Measurements from ENCODE around the gene TRIM29. TPM values are rescaled to one million over a fixed set of nuclear protein-coding genes. Genes with fewer than 3 reads are reported as not detected.

Gene TRIM29
- total RNA-seq, 1 experiment from 2014 or later = not detected

DNA sequence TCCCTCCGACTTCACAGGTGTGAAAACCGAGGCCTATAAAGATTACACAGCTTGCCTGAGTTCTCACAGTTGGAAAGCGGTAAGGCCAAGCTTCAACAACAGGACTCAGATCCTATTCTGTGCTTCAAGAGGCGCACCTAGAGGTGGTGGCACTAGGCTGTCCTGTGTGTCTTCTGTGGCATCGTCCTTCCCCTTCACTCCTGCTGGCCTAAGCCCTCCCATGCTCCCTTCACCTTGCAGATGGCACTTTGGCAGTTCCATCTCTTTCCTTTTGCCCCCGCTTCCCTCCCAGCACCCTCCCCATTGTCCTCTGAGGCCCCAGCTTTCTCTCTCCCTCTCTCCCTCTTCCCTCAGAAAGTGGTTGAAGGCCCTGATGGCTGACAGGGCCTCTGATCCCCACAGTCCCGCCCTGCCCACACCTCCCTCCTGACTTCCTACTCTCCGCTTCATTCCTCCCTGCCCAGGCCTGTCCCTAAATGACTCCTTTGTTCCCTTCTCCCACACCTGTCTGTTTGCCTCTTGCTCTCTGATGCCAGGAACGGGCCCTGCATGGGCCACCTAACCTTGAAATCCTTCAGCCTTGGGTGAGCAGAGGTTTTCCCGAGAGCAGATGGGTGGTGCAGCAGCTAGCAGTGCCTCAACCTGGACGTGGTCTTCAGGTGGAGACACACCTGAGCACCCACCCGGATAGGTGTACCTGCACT lies 5.8 kb downstream of the TRIM29 start:
- Histone ChIP-seq H3K36me3 (no peaks in the 10 kb centered on the region), H3K27me3 (no peaks in the 10 kb centered on the region), H3K9me3 (no peaks in the 10 kb centered on the region), H3K4me3 (no peak overlapping the region)
- no peak for DNase-seq

DNA sequence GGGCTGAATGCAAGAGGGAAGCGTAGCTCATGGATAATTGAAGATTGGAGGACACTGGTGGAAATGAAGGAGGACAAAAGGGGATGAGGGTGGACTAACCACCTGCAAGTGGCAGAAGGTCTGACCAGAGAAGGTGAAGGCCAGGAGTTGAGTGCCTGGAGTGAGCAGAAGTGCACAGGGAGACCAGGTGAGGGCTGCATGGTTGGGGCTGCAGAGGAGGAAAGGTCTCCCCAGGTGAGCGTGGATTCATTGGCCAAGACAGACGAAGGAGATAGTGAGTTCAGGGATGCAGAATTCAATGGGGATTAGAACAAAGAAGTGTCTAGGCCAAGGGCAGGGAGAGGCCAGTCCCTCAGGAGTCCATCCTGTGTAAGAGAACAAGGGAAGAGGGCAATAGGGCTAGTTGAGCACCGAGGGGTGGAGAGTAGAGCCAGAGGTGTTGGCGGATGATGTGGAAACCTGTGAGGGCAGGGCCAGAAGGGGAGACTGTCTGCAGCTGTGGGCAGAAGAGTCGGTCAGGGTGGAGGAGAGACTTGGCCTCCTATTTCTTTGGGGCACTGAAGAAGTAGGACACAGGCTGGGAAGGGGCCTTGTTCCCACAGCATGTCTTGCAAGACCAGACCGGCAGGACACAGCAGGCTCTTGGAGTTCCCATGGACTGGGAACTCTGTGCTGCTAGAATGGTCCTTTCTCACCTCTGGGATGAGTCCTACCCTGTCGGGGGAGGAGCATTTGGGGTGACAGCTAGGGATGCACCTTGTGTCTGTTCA lies 6.7 kb downstream of the TRIM29 start:
- Histone ChIP-seq H3K27me3 (no peaks in the 10 kb centered on the region), H3K36me3 (no peaks in the 10 kb centered on the region), H3K4me3 (no peak overlapping the region), H3K9me3 (no peaks in the 10 kb centered on the region)
- DNase-seq = no peak

DNA sequence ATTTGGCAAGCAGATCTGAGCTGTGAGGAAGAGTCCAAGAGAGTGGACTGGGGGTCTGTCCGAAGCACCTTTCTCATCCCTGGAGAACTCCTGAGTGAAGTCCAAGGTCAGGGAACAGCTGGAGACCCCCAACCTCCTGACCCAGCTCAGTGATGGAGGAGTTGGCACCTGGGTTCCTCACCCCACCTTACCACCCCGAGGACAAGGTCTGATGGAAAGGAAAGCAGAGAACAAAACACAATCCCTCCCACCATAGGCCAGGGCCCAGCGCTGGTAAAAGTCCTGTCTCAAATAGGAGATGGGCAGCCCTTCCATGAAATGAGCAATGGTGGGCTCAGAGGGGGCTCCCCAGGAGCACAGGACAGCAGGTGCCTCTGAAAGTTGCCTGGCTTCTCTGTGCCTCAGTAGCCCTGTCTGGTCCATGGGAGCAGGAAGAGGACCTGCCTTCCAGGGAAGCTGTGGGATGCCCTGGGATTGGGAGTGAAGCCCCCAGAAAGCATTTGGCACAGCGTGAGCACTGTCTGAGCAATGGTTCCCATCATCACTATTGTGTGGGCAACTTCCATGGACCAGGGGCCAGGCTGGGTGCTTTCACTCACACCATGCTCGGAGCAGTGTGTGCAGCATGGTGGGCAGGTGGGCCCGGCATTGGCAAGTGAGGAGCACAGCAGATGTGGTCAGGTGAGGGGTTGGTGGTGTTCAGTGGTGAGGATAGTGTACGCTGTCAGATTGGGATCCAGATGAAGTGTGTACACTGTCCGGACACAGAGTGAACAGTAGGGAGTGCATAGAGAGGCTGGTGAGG lies 7.5 kb downstream of the TRIM29 start:
- Histone ChIP-seq H3K4me3 (no peak overlapping the region), H3K27me3 (no peaks in the 10 kb centered on the region), H3K9me3 (no peaks in the 10 kb centered on the region), H3K36me3 (no peaks in the 10 kb centered on the region)
- no peak for DNase-seq

DNA sequence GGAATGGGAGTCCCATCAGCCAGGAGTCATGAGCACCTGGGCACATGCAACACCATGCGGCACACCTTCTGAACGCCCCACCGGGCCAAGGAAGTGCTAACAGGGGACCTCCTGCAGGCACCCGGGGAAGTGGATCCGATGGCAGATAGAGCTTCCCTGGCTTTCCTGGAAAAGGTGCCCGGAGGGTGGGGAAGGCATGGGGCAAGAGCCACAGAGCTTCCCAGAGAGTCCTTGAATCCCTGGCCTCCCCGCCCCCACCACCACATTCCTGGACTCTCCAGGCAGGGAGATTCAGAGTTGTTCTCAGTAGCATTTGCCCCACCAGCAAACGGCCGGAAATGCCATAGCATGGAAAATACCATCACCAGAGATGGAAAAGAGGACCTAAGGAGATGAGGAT lies 8.3 kb downstream of the TRIM29 start:
- H3K4me3 ChIP-seq = no peak overlapping the region
- no peaks in the 10 kb centered on the region for H3K27me3 ChIP-seq
- DNase-seq = no peak
- no peaks in the 10 kb centered on the region for H3K36me3 ChIP-seq
- H3K9me3 ChIP-seq = no peaks in the 10 kb centered on the region

DNA sequence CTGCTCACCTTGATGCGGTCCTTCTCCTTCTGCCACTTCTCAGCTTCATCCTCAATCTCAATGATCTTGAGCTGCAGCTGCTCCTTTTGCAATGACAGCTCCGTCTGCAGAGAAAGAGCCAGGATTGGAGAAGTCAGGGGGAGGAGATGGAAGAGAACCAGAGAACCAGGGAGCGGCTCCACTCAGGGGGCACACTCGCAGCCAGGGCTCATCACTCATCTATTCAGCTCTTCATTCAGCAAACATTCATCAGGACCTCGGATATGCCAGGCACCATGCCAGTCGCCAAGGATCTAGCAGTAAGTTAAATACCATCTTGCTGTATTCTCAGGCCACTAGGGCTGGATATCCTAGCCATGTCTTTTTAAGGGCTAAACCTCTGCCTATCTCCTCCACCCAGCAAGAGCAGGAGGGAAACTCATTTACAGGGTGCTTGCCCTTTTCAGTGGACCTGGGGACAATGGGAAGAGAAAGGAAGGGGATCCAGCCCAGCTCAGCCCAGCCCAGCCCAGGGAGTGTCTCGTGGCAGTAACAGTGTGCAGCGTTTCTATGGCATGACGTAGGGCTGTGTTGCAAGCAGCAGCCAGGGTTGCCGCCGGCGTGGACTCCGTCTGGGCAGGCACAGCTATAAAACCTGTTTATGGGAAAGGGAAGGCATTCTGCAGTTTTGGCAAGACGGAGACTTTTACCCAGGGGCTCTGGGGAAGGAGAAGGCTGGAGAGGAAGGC lies 9.4 kb downstream of the TRIM29 start:
- H3K4me3 ChIP-seq = no peak overlapping the region
- no peaks in the 10 kb centered on the region for H3K27me3 ChIP-seq
- H3K36me3 ChIP-seq = no peaks in the 10 kb centered on the region
- H3K9me3 ChIP-seq = no peaks in the 10 kb centered on the region
- DNase-seq = peak; percentile 86

DNA sequence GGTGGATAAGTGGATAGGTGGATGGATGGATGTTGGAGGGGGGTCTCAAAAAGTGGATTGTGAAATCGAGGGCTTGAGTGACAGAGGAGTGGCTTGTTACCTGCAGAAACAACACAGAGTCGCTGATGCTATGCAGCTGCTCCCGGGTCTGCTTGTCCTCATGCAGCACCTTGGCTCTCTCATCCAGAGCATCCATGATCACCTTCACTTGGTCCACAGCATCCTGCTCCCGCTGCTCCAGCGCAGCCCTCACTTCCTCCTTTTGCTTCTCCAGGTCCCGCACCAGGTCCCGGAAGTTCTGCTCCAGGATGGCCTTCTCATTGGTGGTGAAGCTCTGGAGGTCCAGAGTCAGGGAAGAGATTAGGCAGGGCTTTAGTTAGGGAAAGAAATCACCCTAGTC lies 10.7 kb downstream of the TRIM29 start:
- H3K4me3 ChIP-seq = no peak overlapping the region
- H3K9me3 ChIP-seq = no peaks in the 10 kb centered on the region
- DNase-seq = no peak
- H3K27me3 ChIP-seq = no peaks in the 10 kb centered on the region
- H3K36me3 ChIP-seq = no peaks in the 10 kb centered on the region

DNA sequence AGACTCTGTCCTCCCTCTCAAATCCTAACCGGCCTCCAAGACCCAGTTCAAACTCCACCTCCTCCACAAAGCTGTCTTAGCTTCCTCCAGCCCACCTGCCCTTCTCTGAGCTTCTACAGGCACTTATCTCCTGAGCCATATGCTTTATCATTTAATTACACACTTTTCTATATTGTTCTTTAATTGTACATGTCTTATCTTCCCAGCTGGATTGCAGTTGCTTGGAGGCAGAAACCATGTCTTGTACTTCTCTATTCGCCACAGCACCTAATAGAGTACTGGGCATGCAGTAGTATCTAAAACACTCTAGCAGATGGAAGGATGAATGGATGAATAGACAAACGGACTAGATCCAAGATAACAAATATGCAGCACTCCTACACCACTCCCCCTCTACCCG lies 11.3 kb downstream of the TRIM29 start:
- Histone ChIP-seq H3K27me3 (no peaks in the 10 kb centered on the region), H3K9me3 (no peaks in the 10 kb centered on the region), H3K36me3 (no peaks in the 10 kb centered on the region), H3K4me3 (no peak overlapping the region)
- DNase-seq = no peak

DNA sequence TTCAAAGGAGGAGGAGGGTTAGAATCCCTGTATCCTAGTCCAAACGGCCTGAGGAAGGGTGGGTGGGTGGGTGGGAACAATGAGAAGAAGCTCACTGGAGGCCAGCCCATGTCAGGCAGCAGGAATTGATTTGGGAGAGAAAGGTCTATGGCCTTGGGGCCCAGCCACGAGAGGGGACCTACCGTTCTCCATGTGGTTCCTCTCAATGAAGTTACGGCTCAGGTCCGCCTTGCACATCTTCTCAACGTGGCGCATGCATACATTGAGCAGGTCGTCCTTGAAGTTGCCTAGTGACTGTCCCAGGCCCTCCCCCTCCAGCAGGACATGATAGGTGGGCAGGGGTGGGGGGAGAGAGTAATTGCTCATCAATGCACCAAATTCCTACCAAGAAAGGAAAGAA lies 12.4 kb downstream of the TRIM29 start:
- Histone ChIP-seq H3K36me3 (no peaks in the 10 kb centered on the region), H3K27me3 (no peaks in the 10 kb centered on the region), H3K4me3 (no peak overlapping the region), H3K9me3 (no peaks in the 10 kb centered on the region)
- DNase-seq = no peak

DNA sequence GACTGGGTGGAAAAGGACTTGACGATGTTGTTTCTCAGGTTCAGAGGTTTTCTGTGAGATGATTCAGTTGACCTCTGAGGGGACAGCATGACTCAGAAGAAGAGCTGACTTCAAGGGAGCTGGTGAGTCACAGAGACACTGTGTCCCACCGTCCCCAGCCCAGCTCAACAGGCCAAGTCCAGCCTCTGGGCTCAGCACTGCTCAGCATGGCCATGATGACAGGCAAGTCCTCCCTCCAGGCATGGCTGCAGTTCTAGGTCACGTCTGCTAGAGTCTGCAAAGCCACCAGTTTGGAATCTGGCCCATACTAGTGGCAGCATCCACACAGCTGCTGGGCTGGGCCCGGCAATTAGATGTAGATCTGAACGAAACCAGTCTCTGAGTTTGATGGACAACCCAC lies 12.9 kb downstream of the TRIM29 start:
- H3K27me3 ChIP-seq = no peaks in the 10 kb centered on the region
- H3K4me3 ChIP-seq = no peak overlapping the region
- DNase-seq = peak; percentile 11
- H3K9me3 ChIP-seq = no peaks in the 10 kb centered on the region
- no peaks in the 10 kb centered on the region for H3K36me3 ChIP-seq

DNA sequence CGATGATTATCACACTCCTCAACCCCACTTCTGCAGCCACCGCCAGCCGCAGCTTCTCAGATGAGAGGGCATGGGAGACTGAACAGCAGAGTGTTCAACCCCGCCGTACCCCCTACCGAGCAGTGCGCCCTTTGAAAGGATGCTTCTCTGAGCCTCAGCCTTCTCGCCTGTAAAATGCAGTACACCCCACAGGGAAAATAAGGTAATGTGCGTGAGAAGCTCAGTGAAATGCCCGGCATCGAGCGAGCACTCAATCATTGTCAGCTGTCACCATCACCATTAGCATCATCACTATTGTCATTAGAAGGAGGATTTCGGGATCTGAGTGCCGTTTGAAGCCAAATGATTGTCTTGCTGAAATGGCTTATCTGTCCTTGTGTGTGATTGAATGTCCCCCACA lies 13.6 kb downstream of the TRIM29 start:
- no peaks in the 10 kb centered on the region for H3K27me3 ChIP-seq
- no peak overlapping the region for H3K4me3 ChIP-seq
- no peaks in the 10 kb centered on the region for H3K36me3 ChIP-seq
- H3K9me3 ChIP-seq = no peaks in the 10 kb centered on the region
- DNase-seq = no peak

DNA sequence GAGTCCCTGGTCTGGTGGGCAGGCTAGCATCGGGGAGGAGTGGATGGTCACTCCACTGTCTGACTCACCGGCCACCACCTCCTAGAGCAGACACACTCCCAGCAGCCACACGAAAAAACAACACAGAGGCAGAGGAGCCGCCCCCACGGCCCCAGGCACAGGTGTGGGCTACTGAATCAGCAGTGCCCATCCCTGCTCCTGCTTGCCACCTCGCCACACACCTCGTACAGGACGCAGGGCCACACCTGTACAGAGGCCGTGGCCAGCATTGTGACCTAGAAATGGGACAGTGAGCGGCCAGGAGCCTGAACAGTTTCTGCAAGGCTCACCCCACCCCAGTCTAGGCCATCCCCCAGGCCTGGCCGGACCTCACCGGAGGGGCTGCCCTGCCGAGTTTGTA lies 14.0 kb downstream of the TRIM29 start:
- no peaks in the 10 kb centered on the region for H3K9me3 ChIP-seq
- H3K36me3 ChIP-seq = no peaks in the 10 kb centered on the region
- DNase-seq = no peak
- H3K4me3 ChIP-seq = no peak overlapping the region
- H3K27me3 ChIP-seq = no peaks in the 10 kb centered on the region

DNA sequence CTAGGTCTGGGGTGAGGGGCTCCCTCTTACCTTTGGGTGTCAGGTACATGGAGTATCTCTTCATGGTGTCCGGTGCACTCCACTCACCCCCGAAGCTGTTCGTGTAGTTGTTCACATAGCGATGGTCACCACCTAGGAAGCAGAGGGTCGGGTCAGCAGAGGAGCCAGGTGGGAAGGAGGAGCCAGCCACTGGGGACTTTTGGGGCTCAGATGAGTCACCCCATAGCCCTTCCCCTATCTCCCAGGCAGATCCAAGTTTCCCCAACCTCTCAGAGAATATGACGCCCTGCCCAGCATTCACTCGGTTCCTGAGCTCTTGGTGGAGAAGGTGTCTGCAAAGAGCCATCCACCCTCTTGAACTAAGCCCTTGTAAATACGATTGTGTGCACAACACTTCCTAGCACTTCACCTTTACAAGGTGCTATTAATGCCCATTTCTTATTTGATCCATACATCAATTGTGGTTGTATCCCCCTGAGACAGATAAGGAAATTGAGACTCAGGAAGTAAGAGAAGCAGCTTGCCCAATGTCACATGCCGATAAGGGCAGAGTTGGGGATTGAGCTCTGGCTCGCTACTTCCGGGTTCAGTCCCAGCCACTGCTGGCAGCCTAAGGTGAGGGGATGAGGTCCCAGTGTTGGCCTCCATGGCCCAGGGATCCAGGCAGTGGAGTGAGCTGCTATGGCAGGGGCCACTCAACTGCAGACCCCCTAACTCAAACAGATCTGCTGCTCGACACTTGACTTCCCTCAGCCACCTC lies 14.8 kb downstream of the TRIM29 start:
- DNase-seq = no peak
- no peaks in the 10 kb centered on the region for H3K9me3 ChIP-seq
- no peaks in the 10 kb centered on the region for H3K27me3 ChIP-seq
- no peaks in the 10 kb centered on the region for H3K36me3 ChIP-seq
- no peak overlapping the region for H3K4me3 ChIP-seq

DNA sequence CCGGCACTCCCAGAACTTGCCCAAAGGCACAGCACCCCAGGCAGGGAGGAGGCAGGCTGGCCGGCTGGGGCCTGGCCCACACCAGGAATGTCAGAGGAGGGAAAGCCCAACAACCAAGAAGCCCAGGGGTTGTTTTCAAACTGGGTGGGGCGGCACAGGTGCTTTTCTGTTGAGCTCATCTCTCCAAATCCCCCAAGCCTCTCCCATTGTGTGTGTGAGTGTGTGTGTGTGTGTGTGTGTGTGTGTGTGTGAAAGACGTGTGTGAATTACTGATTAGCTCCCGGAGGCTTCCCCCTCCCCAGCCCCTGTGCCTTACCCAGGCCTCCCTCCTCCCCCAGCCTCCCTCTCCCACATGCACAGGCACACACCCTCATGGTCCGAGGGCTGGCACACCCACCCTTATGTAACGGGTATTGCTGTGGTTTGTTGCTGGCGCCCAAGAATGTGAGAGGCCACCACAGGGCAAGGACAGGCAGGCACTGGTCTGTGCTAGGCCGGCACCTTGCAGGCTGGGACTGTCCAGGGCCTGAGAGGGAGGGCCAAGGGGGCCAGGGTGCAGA lies 15.9 kb downstream of the TRIM29 start:
- DNase-seq = no peak
- Histone ChIP-seq H3K36me3 (no peaks in the 10 kb centered on the region), H3K9me3 (no peaks in the 10 kb centered on the region), H3K4me3 (no peak overlapping the region), H3K27me3 (no peaks in the 10 kb centered on the region)

DNA sequence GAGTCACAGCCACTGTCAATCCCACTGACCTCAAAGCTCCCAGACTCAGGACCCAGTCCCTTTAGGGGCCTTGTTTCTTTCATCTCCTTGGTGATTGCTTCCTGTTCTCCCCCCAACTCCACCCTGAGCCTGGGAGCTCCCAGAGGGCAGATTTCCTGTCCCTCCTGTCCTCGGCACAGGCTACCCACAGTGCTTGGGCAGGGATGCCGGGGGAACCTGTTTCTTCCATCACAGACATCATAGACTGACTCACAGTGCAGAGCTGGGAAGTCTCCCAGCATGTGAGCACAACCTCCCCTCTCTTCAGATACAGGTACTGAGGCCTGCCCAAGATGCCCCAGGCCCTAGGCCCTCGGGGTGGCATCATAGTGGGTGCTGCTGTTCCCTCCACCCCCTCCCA lies 16.6 kb downstream of the TRIM29 start:
- no peak for DNase-seq
- no peak overlapping the region for H3K4me3 ChIP-seq
- H3K36me3 ChIP-seq = no peaks in the 10 kb centered on the region
- H3K27me3 ChIP-seq = no peaks in the 10 kb centered on the region
- no peaks in the 10 kb centered on the region for H3K9me3 ChIP-seq

DNA sequence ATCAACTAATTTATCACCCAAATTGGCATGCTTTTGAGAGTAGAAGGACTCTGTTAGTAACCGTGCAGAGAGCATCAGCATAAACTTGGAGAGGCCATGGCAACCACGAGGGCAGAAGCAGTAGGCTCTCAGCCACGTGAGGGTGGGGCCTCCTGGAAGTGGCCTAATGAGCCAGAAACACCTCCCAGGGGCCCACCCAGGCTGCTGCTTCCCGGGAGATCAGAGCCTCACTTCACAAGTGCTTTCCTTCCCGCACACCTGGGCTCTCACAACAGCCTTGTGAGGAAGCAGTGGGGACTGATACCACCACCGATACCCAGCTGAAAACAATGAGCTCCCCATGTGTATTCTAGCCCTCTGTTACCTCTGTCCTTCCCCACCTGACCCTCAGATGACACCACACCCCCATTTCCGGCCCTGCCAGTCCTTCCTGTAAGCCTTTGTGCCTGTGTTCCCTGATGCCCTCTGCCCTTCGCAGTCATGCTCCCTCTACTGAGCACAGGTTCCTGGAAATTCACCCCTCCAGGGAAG lies 17.0 kb downstream of the TRIM29 start:
- no peak for DNase-seq
- Histone ChIP-seq H3K27me3 (no peaks in the 10 kb centered on the region), H3K4me3 (no peak overlapping the region), H3K36me3 (no peaks in the 10 kb centered on the region), H3K9me3 (no peaks in the 10 kb centered on the region)

DNA sequence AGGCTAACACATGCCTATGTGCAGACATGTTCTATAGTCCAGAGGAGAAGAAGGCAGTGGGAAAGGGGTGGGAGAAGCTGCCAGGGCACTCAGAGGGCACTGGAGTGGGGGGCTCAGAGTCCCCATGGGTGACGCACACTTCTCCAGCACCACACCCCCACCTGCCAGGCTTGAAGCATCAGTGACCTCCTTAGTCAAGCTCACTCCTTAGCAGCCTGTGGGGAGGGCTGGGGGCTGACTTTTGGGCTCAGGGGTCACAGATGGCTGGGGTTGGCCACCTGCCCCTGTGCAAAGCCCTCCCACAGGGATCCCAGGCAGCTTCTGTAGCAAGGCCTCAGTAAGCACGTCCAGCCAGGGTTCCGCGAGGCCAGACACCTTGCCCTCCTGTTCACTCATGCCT lies 18.8 kb downstream of the TRIM29 start:
- H3K27me3 ChIP-seq = no peaks in the 10 kb centered on the region
- no peak for DNase-seq
- no peaks in the 10 kb centered on the region for H3K36me3 ChIP-seq
- no peak overlapping the region for H3K4me3 ChIP-seq
- no peaks in the 10 kb centered on the region for H3K9me3 ChIP-seq
